CD4-positive, alpha-beta T cell treated with Interleukin-10 for 1 hour (primary cell): ENCODE data around the gene GRIA4.
"Not testable (repeated sequence)": the region's sequence is repeated elsewhere in the genome, so short reads cannot be mapped to it uniquely, and the experiment has no call there.

Experiments used
- DNase-seq: peaks from one replicate; pipeline ENCODE4 v3.0.0-alpha.2; 2020

Gene GRIA4

DNA sequence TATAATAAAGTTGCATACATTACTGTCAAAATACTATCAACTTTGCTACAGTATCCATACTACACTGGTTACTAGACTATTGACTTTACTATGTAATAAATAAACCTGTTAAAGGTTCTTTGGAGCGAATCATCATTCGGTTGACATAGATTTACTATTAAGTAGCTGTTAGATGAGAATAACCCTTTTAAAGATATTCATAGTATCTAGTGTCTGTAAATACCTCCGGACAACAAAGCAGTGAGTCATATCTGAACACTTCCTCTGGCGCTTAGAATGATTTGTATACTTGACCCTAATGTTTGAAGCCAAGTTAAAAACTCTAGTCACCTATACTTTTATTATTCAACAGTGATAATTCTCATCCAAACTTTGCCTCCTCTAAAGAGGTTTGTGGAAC lies 327.5 kb downstream of the GRIA4 start:
- DNase-seq = no peak

GRCh38 chr11:105937738-105938137 lies 327.9 kb downstream of the GRIA4 start:
- no peak for DNase-seq

DNA sequence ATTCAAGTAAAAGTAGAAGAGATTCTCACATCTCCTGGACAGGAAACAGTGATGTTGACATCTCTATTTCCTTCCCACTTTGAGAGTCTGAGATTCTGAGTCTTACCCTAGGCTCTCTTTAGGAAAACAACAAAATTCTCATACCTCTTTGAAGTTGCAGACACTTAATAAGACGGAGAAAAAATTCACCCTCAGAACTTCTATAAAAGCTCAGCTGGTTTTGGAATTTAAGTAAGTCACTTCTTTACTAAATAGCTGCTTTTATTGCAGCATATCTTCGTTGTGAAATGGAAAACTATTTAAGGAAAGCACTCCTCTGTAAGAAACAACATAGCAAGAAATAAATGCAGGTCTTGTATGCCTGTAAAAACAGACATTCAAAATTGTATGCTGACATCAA lies 333.0 kb downstream of the GRIA4 start:
- no peak for DNase-seq

DNA sequence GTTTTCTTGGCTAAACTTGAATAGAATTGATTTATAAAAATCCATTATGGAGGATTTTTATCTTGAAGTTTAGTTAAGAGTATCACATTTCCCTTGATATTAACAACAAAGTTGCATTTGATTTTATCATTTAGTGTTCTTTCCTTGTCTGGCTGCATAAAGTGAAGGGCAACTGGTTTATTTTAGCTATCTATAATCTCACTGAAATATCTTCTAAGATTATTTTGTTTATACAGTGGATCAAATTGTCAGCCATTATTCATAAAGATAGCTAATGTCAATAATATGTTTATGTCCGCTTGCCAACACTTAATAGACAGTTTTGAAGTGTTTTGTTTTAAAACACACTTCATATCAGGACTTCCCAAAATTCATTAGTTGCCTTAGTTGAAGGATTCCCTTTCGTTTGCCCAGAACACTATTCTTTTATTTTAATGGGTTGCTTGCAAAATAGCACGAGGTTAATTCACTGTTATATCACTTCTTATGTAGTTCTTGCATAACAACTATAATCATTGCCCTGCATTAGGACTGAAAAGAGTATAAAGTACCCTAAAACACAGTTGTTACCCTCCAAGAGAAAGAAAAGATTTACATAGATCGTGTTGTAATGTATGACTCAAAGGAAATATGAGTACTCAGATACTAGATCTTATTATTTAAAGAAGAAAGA lies 339.2 kb downstream of the GRIA4 start:
- no peak for DNase-seq

DNA sequence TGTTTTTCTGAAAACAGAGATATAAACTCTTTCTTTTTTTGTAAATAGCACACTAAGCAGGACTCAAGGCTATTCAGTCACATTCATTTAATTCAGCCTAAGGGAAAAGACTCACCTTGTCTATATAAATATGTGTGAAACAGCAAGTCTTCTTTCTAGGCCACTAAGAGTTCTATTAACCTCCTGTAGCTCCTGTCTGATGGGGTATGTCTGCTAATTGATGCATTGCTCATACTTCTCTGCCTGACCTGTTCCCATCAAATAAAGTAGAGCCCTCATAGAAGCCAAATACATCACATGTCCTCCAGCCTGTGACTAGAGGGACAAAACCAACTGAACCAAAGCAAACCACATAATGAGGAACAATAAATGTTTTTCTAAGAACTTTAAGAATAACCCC lies 344.0 kb downstream of the GRIA4 start:
- no peak for DNase-seq

DNA sequence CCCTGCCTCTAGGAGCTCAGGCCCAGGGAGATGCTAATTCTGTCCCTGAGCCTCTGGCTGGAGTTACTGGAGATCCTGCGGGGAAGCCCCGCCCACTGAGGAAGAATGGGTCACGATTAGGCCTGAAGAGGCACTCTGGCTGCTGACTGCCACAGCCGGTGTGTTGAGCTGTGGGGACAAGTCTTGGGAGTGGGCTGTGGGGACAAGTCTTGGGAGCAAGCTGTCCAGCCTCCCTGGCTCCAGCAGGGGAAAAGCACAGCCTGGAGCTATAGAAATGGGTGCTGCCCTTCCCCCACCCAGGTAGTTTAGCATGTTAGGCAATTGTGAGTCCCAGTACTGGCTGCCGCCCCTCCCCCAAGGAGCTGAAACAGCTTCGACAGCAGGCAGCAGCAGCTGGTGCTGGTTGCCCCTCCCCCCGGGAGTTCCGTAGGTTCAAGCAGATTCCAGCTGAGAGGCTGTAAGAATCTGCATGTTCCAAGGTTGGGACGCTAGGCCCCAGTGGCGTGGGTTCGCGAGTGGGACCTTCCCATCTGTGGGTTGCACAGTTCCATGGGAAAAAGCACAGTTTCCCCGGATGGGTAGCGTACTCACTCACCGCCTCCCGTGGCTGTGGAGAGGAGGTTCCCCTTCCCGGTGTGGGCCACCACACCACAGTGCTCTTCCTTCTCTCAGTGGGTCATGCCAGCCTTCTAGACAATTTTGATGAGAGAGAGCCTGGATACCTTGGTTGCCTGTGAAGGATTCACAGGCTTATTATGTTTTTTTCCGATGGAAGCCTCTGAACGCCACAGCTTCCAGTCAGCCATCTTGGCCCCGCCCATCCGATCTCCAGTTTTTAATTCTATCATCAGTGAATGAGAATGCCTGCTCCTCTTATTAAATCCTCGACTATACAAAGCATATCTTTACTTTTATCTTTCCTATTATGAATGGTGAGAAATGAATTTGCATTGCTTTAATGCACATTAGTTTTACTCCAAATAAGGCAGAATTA lies 350.7 kb downstream of the GRIA4 start:
- DNase-seq = no peak

GRCh38 chr11:105968021-105968697 lies 358.3 kb downstream of the GRIA4 start:
- no peak for DNase-seq

- no peak for DNase-seq
Observed at GRCh38 chr11:105969756-105970155, 359.9 kb downstream of the GRIA4 start.

DNA sequence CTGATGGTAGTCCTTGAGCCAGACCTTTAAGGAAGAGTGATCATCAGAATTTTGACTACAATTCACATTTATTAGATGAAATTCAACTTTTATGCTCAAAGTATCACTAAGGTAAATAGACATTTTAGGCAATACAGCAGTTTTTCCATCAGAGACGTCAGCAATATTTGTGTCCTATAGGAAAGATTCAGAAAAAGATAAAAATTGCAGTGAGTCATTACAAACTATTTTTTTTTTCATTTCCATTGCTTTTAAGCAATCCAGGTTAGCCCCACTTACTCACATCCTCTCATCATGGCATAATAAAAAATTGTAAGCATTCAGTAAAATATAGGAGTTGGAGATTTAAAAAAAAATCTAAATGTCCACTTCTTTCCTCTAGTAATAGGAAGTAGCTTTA lies 365.3 kb downstream of the GRIA4 start:
- no peak for DNase-seq

DNA sequence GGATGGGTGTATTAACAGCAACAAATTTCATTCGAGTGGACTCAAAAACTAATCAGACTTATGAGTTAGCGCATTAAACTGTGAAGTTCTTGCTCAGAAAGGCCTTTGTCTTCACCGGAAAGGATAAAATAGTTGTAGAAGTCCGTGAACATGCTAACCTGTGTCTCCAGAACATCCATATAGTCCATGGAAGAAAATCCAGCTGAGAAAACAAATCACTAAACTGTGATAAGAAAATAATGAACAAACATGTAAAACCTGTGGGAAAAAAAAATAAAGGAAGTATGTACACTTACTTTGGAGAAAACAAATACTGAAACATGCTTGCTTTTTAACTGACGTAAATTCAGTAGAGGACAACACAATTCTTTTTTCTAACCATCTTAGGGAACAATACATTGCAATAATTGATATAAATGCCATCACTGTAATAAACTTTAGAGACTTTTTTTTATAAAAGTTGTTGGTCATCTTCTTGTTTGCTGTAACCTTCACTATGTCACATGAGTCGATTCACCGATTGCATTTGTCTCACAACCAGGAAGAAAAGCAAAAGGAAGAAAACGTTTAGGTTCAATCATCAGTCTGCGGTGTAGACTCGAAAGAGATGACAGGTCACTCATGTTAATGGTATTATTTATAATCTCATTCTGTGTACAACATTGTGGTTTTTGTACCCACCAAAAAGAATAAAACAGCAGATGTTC lies 370.3 kb downstream of the GRIA4 start:
- no peak for DNase-seq

GRCh38 chr11:105986554-105986953 lies 376.7 kb downstream of the GRIA4 start:
- no peak for DNase-seq

- DNase-seq = no peak
Observed at GRCh38 chr11:105988197-105988596, 378.3 kb downstream of the GRIA4 start.

GRCh38 chr11:105989124-105989523 lies 379.3 kb downstream of the GRIA4 start:
- DNase-seq = no peak

DNA sequence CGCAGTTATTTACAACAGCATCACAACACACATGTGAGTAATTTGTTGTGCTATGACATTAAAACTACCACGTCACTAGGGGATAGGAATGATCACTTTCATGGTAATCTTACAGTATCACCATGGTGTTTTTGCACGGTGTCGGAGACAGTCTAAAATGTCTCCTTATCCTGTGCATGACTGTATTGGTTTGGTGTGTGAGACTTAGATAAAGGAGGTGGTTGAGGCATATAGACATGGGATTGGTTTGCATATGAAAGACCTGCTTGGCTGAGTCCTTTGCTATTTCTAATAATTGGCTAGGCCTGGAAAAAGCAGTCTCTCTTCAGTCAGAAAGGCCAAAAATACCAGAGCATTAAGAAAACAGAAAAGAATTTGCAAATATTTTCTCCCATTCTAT lies 382.0 kb downstream of the GRIA4 start:
- no peak for DNase-seq

GRCh38 chr11:106001304-106002012 lies 391.6 kb downstream of the GRIA4 start:
- DNase-seq = no peak

GRCh38 chr11:106003094-106003493 lies 393.2 kb downstream of the GRIA4 start:
- DNase-seq = not testable (repeated sequence)

- DNase-seq = no peak
Observed at GRCh38 chr11:106011481-106011880, 401.6 kb downstream of the GRIA4 start.

DNA sequence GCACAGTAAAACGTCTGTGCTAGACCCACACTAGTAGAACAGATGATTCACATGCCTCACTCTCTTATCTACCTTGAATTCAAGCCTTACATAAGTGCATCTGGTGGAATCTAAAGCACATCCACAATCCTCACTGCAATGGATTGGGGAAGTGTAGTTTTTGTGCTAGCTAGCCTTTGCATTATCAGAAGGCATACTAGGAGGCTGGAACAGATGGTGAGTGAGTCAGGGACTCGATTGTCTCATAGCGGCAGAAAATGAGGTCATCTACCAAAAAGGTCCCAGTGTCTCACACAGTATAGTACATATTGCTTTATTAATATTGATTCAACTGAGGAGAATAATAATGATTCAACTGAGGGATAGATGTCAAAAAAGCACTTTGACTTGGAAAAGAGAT lies 402.9 kb downstream of the GRIA4 start:
- DNase-seq = no peak

GRCh38 chr11:106014035-106014434 lies 404.2 kb downstream of the GRIA4 start:
- DNase-seq = no peak

- no peak for DNase-seq
Observed at GRCh38 chr11:106014620-106015019, 404.7 kb downstream of the GRIA4 start.

GRCh38 chr11:106015066-106015465 lies 405.2 kb downstream of the GRIA4 start:
- no peak for DNase-seq

- DNase-seq = no peak
Observed at GRCh38 chr11:106017093-106017492, 407.2 kb downstream of the GRIA4 start.
